Measurements from ENCODE around the gene JAKMIP3. TPM values are rescaled to one million over a fixed set of nuclear protein-coding genes. Genes with fewer than 3 reads are reported as not detected.

Gene JAKMIP3
- total RNA-seq, 1 donor from 2014 or later, result 1.7 TPM

- peak; percentile 34 for DNase-seq
- H3K4me3 ChIP-seq, result peak overlapping the region; percentile 66
- H3K27me3 ChIP-seq (ENCODE audit: low read depth), result peaks cover 68% of the 10 kb centered on the region
- no peaks in the 10 kb centered on the region for H3K36me3 ChIP-seq
- peak; percentile 31 for TF ChIP-seq CTCF (IDR thresholded peaks at IDR 0.05; ENCODE audit: borderline replicate concordance)
- H3K9me3 ChIP-seq (replicated peaks), result no peaks in the 10 kb centered on the region
- H3K4me1 ChIP-seq, result peaks cover 15% of the 10 kb centered on the region
- H3K27ac ChIP-seq (replicated peaks), result peak overlapping the region; percentile 74
- intact Hi-C loops (cut with micrococcal nuclease), result no loop called here
These were observed 28.7 kb upstream of the JAKMIP3 start for GRCh38 chr10:132036887-132037675.

DNA sequence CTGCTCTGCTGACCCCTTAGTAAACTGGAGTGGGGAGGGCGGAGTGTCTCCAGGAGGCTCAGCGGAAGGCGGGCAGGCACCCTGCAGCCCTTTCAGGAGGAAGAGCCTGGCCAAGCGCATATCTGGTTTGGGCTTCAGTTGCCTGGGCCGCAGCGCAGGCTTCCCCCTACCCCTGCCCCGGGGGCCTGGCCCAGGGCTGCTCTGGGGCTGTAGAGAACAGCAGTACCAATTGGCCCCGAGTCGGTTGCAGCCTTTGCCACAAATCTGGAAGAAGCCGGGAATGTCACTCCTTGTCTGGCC lies 28.1 kb upstream of the JAKMIP3 start:
- Histone ChIP-seq H3K4me1 (peaks cover 15% of the 10 kb centered on the region), H3K36me3 (no peaks in the 10 kb centered on the region), H3K4me3 (no peak overlapping the region), H3K9me3 (replicated peaks) (no peaks in the 10 kb centered on the region), H3K27me3 (ENCODE audit: low read depth) (peaks cover 67% of the 10 kb centered on the region), H3K27ac (replicated peaks) (no peak overlapping the region)
- TF ChIP-seq CTCF (IDR thresholded peaks at IDR 0.05; ENCODE audit: borderline replicate concordance), result no peak
- intact Hi-C loops (cut with micrococcal nuclease), result no loop called here
- DNase-seq, result no peak

- DNase-seq, result no peak
- no peak for TF ChIP-seq CTCF (IDR thresholded peaks at IDR 0.05; ENCODE audit: borderline replicate concordance)
- intact Hi-C loops (cut with micrococcal nuclease), result no loop called here
- H3K4me3 ChIP-seq, result no peak overlapping the region
- no peak overlapping the region for H3K27ac ChIP-seq (replicated peaks)
- H3K27me3 ChIP-seq (ENCODE audit: low read depth), result peaks cover 65% of the 10 kb centered on the region
- peaks cover 15% of the 10 kb centered on the region for H3K4me1 ChIP-seq
- no peaks in the 10 kb centered on the region for H3K36me3 ChIP-seq
- no peaks in the 10 kb centered on the region for H3K9me3 ChIP-seq (replicated peaks)
These were observed 26.4 kb upstream of the JAKMIP3 start for GRCh38 chr10:132039371-132039770.

- Histone ChIP-seq H3K4me3 (no peak overlapping the region), H3K4me1 (peaks cover 15% of the 10 kb centered on the region), H3K27me3 (ENCODE audit: low read depth) (peaks cover 72% of the 10 kb centered on the region), H3K27ac (replicated peaks) (no peak overlapping the region), H3K9me3 (replicated peaks) (no peaks in the 10 kb centered on the region), H3K36me3 (no peaks in the 10 kb centered on the region)
- no peak for TF ChIP-seq CTCF (IDR thresholded peaks at IDR 0.05; ENCODE audit: borderline replicate concordance)
- intact Hi-C loops (cut with micrococcal nuclease), result no loop called here
- DNase-seq, result no peak
These were observed 25.7 kb upstream of the JAKMIP3 start for GRCh38 chr10:132040046-132040445.

DNA sequence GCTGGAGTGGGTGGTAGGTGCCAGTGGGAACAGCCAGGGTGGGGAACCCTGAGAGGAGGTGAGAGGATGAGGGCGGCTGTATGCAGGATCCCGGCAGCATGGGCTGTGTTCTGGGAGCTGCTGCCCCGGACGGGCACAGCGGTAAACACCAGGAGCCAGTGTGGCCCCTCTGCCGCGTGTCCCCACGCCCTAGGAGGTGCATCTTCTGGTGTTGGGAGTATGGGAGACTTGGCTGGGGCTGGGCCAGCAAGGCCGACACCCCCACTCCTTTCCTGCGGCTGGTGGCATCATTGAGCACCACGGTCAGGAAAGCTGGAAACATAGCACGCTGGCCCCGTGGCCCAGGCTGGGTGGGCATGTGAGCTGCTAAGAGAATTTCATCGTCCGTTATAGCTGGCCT lies 24.4 kb upstream of the JAKMIP3 start:
- intact Hi-C loops (cut with micrococcal nuclease), result no loop called here
- H3K4me1 ChIP-seq, result peaks cover 7% of the 10 kb centered on the region
- H3K27ac ChIP-seq (replicated peaks), result no peak overlapping the region
- peaks cover 71% of the 10 kb centered on the region for H3K27me3 ChIP-seq (ENCODE audit: low read depth)
- DNase-seq, result no peak
- H3K4me3 ChIP-seq, result no peak overlapping the region
- no peak for TF ChIP-seq CTCF (IDR thresholded peaks at IDR 0.05; ENCODE audit: borderline replicate concordance)
- no peaks in the 10 kb centered on the region for H3K36me3 ChIP-seq
- H3K9me3 ChIP-seq (replicated peaks), result no peaks in the 10 kb centered on the region
